Smooth muscle cell (in vitro differentiated cells): ENCODE results near the gene C8A. TPM values are rescaled to one million over a fixed set of nuclear protein-coding genes. Genes with fewer than 3 reads are reported as not detected.

Experiments
- DNase-seq: peaks from one replicate; lab custom pipeline; 2025; ENCODE audit not compliant: unreplicated experiment; lab: John Stamatoyannopoulos, UW
- H2AFZ ChIP-seq: fragments of 200-600 bp; sonication (generic); 2 replicates; pipeline ENCODE4 v1.6.0; 2016; ENCODE audit warnings: antibody characterized with exemption, low read depth, mild to moderate bottlenecking
- H3F3A ChIP-seq: fragments of 200-600 bp; sonication (generic); 2 replicates; pipeline ENCODE4 v1.6.0; 2017; ENCODE audit warnings: antibody characterized with exemption, low read depth
- H3K27ac ChIP-seq: fragments of 200-600 bp; sonication (generic); 2 replicates; pipeline ENCODE4 v1.5.1; 2016; ENCODE audit warnings: low read depth, mild to moderate bottlenecking
- H3K27me3 ChIP-seq: fragments of 200-600 bp; sonication (generic); 2 replicates; pipeline ENCODE4 v1.6.1; 2016; ENCODE audit warnings: low read depth, mild to moderate bottlenecking
- H3K36me3 ChIP-seq: fragments of 200-600 bp; sonication (generic); 2 replicates; pipeline ENCODE4 v1.5.1; 2016; ENCODE audit warnings: low read depth
- H3K4me1 ChIP-seq: fragments of 200-600 bp; sonication (generic); 2 replicates; pipeline ENCODE4 v1.5.1; 2016; ENCODE audit warnings: low read depth
- H3K4me2 ChIP-seq: fragments of 200-600 bp; sonication (generic); 2 replicates; pipeline ENCODE4 v1.6.0; 2016; ENCODE audit warnings: mild to moderate bottlenecking
- H3K4me3 ChIP-seq: fragments of 200-600 bp; sonication (generic); 2 replicates; pipeline ENCODE4 v1.5.1; 2016; ENCODE audit warnings: mild to moderate bottlenecking
- H3K79me2 ChIP-seq: fragments of 200-600 bp; sonication (generic); 2 replicates; pipeline ENCODE4 v1.6.0; 2016; ENCODE audit warnings: low read depth, mild to moderate bottlenecking
- H3K9ac ChIP-seq: fragments of 200-600 bp; sonication (generic); 2 replicates; pipeline ENCODE4 v1.6.0; 2016; ENCODE audit warnings: low read depth
- H3K9me3 ChIP-seq: fragments of 200-600 bp; sonication (generic); replicated peaks from 2 replicates; pipeline ENCODE4 v1.5.1; 2016; ENCODE audit warnings: low read depth
- H4K20me1 ChIP-seq: fragments of 200-600 bp; sonication (generic); 2 replicates; pipeline ENCODE4 v1.6.0; 2016; ENCODE audit warnings: low read depth
- CTCF ChIP-seq: fragments of 200-600 bp; sonication (generic); IDR thresholded peaks from 2 replicates; pipeline ENCODE4 v1.5.1; 2017; ENCODE audit warnings: borderline replicate concordance, mild to moderate bottlenecking, antibody characterized with exemption; ENCODE audit not compliant: insufficient read depth, poor library complexity, severe bottlenecking
- WGBS: methylation state at CpG from one replicate; pipeline ENCODE4 v1.1.7; 2016; ENCODE audit warnings: low lambda C conversion rate; 5-methylcytosine and 5-hydroxymethylcytosine counted together
- polyA plus RNA-seq: library from polyadenylated mRNA; unstranded; fragments of >200 nt; fragmentation: Nextera tagmentation; extraction: Ambion mirVana; gene quantifications from 2 replicates; pipeline ENCODE4 v1.2.1, GENCODE V29; 2016
- total RNA-seq: library from RNA; depleted of rRNA; stranded (reverse); fragments of >200 nt; gene quantifications from 2 replicates; pipeline ENCODE4 v1.2.3, GENCODE V29; 2014

The C8A gene
- total and polyA plus RNA-seq, 2 experiments from 2014 or later = not detected

- H3K27ac ChIP-seq = peak overlapping the region; percentile 50
- no peak overlapping the region for H2AFZ ChIP-seq
- WGBS = 0% methylated on average over 2 of the region's 2 CpGs
- no peaks in the 10 kb centered on the region for H3K79me2 ChIP-seq
- H3K36me3 ChIP-seq = no peaks in the 10 kb centered on the region
- peak overlapping the region; percentile 77 for H3K4me2 ChIP-seq
- no peak overlapping the region for H3K9ac ChIP-seq
- no peaks in the 10 kb centered on the region for H4K20me1 ChIP-seq
- TF ChIP-seq CTCF = no peak
- H3K4me1 ChIP-seq = peaks cover 15% of the 10 kb centered on the region
- H3F3A ChIP-seq = no peaks in the 10 kb centered on the region
- no peaks in the 10 kb centered on the region for H3K9me3 ChIP-seq
- no peak overlapping the region for H3K4me3 ChIP-seq
- H3K27me3 ChIP-seq = no peaks in the 10 kb centered on the region
- DNase-seq = no peak
These were observed 103.9 kb downstream of the C8A start for GRCh38 chr1:56958526-56958925.

GRCh38 chr1:56961426-56961825 lies 106.8 kb downstream of the C8A start:
- Histone ChIP-seq H3K4me2 (no peak overlapping the region), H2AFZ (no peak overlapping the region), H3K4me1 (peaks cover 15% of the 10 kb centered on the region), H3K4me3 (no peak overlapping the region), H3K9me3 (no peaks in the 10 kb centered on the region), H3K79me2 (no peaks in the 10 kb centered on the region), H3K36me3 (no peaks in the 10 kb centered on the region), H3K9ac (no peak overlapping the region), H4K20me1 (no peaks in the 10 kb centered on the region), H3F3A (no peaks in the 10 kb centered on the region), H3K27me3 (no peaks in the 10 kb centered on the region), H3K27ac (no peak overlapping the region)
- WGBS = 91% methylated on average over 10 of the region's 10 CpGs
- no peak for TF ChIP-seq CTCF
- no peak for DNase-seq

GRCh38 chr1:56963667-56964066 lies 109.1 kb downstream of the C8A start:
- H3K9ac ChIP-seq = no peak overlapping the region
- WGBS = 91% methylated on average over 4 of the region's 4 CpGs
- no peak overlapping the region for H3K4me3 ChIP-seq
- no peak overlapping the region for H3K4me2 ChIP-seq
- H3K79me2 ChIP-seq = no peaks in the 10 kb centered on the region
- H3K27me3 ChIP-seq = no peaks in the 10 kb centered on the region
- H3K27ac ChIP-seq = no peak overlapping the region
- H3K36me3 ChIP-seq = no peaks in the 10 kb centered on the region
- no peak for TF ChIP-seq CTCF
- peaks cover 6% of the 10 kb centered on the region for H3K4me1 ChIP-seq
- no peaks in the 10 kb centered on the region for H3K9me3 ChIP-seq
- H3F3A ChIP-seq = no peaks in the 10 kb centered on the region
- H4K20me1 ChIP-seq = no peaks in the 10 kb centered on the region
- no peak for DNase-seq
- no peak overlapping the region for H2AFZ ChIP-seq

GRCh38 chr1:56964349-56965017 lies 109.9 kb downstream of the C8A start:
- H3K36me3 ChIP-seq = no peaks in the 10 kb centered on the region
- no peak for DNase-seq
- H3K27ac ChIP-seq = no peak overlapping the region
- WGBS = 91% methylated on average over 9 of the region's 9 CpGs
- no peak overlapping the region for H3K9ac ChIP-seq
- H3K27me3 ChIP-seq = no peaks in the 10 kb centered on the region
- H4K20me1 ChIP-seq = no peaks in the 10 kb centered on the region
- H3K9me3 ChIP-seq = no peaks in the 10 kb centered on the region
- no peaks in the 10 kb centered on the region for H3K79me2 ChIP-seq
- H2AFZ ChIP-seq = no peak overlapping the region
- H3K4me1 ChIP-seq = no peaks in the 10 kb centered on the region
- no peak overlapping the region for H3K4me2 ChIP-seq
- no peaks in the 10 kb centered on the region for H3F3A ChIP-seq
- TF ChIP-seq CTCF = no peak
- H3K4me3 ChIP-seq = no peak overlapping the region
